HepG2 (cell line): ENCODE results near the gene TMEM14B. TPM values are rescaled to one million over a fixed set of nuclear protein-coding genes. Genes with fewer than 3 reads are reported as not detected.
"Not testable (repeated sequence)": the region's sequence is repeated elsewhere in the genome, so short reads cannot be mapped to it uniquely, and the experiment has no call there.

Experiments used
- ARID2 ChIP-seq: sonication (generic); formaldehyde crosslinking; IDR thresholded peaks from 2 replicates; pipeline ENCODE4 v1.8.1; 2022; ENCODE audit warnings: mild to moderate bottlenecking, missing genetic modification reagents, borderline replicate concordance
- ATF4 ChIP-seq, 2 experiments: fragments of 450-650 bp in 1 of 2; sonication (generic) in 1 of 2; formaldehyde crosslinking; IDR thresholded peaks; 2 replicates each; pipeline versions ENCODE4 v1.5.0 to v1.8.0; 2020 to 2022; ENCODE audit warnings: mild to moderate bottlenecking in 1 of 2, missing genetic modification reagents in 1 of 2
- BRCA1 ChIP-seq: sonication (generic); formaldehyde crosslinking; IDR thresholded peaks from 2 replicates; pipeline ENCODE4 v1.4.0; 2020; ENCODE audit warnings: missing genetic modification reagents
- BRF2 ChIP-seq: sonication (generic); formaldehyde crosslinking; IDR thresholded peaks from 2 replicates; pipeline ENCODE4 v1.8.1; 2022; ENCODE audit warnings: mild to moderate bottlenecking, missing genetic modification reagents
- CENPBD1 ChIP-seq: sonication (generic); formaldehyde crosslinking; IDR thresholded peaks from 2 replicates; pipeline ENCODE4 v1.8.0; 2022; ENCODE audit warnings: missing genetic modification reagents, low read depth, mild to moderate bottlenecking, borderline replicate concordance
- ESRRA ChIP-seq: sonication (generic); formaldehyde crosslinking; IDR thresholded peaks from 2 replicates; pipeline ENCODE4 v1.5.1; 2020; ENCODE audit warnings: mild to moderate bottlenecking, low read depth, missing genetic modification reagents
- FOXA3 ChIP-seq: IDR thresholded peaks from 2 replicates; pipeline ENCODE4 v1.6.1; 2016; ENCODE audit warnings: missing genetic modification reagents, missing compliant biosample characterization
- FOXO1 ChIP-seq: sonication (generic); formaldehyde crosslinking; IDR thresholded peaks from 2 replicates; pipeline ENCODE4 v1.4.0; 2020; ENCODE audit warnings: missing genetic modification reagents
- GABPA ChIP-seq, 2 experiments: IDR thresholded peaks; 2 replicates each; pipeline ENCODE4 v1.6.1; 2011 to 2016; ENCODE audit warnings: low read depth in 2 of 2, low read length in 1 of 2, missing biosample characterization in 1 of 2, missing genetic modification characterization in 1 of 2
- GFI1 ChIP-seq: sonication (generic); formaldehyde crosslinking; IDR thresholded peaks from 2 replicates; pipeline ENCODE4 v1.5.0; 2020; ENCODE audit warnings: missing genetic modification reagents, mild to moderate bottlenecking, borderline replicate concordance
- IRF2 ChIP-seq: IDR thresholded peaks from 2 replicates; pipeline ENCODE4 v1.6.1; 2018; ENCODE audit warnings: missing genetic modification reagents, missing compliant biosample characterization
- KDM4B ChIP-seq: sonication (generic); formaldehyde crosslinking; IDR thresholded peaks from 2 replicates; pipeline ENCODE4 v1.4.0; 2020; ENCODE audit warnings: missing genetic modification reagents
- KLF9 ChIP-seq: IDR thresholded peaks from 2 replicates; pipeline ENCODE4 v1.6.1; 2016; ENCODE audit warnings: low read depth
- PITX1 ChIP-seq: sonication (generic); formaldehyde crosslinking; IDR thresholded peaks from 2 replicates; pipeline ENCODE4 v1.5.1; 2020; ENCODE audit warnings: mild to moderate bottlenecking, missing genetic modification reagents
- REL ChIP-seq: sonication (generic); formaldehyde crosslinking; conservative IDR thresholded peaks from 2 replicates; pipeline ENCODE4 v1.8.0; 2022; ENCODE audit warnings: mild to moderate bottlenecking, missing genetic modification reagents, moderate library complexity
- SALL2 ChIP-seq: sonication (generic); formaldehyde crosslinking; IDR thresholded peaks from 2 replicates; pipeline ENCODE4 v1.8.1; 2023; ENCODE audit warnings: mild to moderate bottlenecking, missing genetic modification reagents, inconsistent platforms
- TARDBP ChIP-seq: sonication (generic); formaldehyde crosslinking; IDR thresholded peaks from 2 replicates; pipeline ENCODE4 v1.8.0; 2022; ENCODE audit warnings: mild to moderate bottlenecking, missing genetic modification reagents
- TOPORS ChIP-seq: sonication (generic); formaldehyde crosslinking; IDR thresholded peaks from 2 replicates; pipeline ENCODE4 v1.8.0; 2023; ENCODE audit warnings: mild to moderate bottlenecking, missing genetic modification reagents
- ZNF264 ChIP-seq: sonication (generic); formaldehyde crosslinking; IDR thresholded peaks from 2 replicates; pipeline ENCODE4 v1.4.0; 2020; ENCODE audit warnings: missing genetic modification reagents
- ZNF576 ChIP-seq: sonication (generic); formaldehyde crosslinking; IDR thresholded peaks from 2 replicates; pipeline ENCODE4 v1.4.0; 2020; ENCODE audit warnings: mild to moderate bottlenecking, missing genetic modification reagents
- ZNF577 ChIP-seq: sonication (generic); formaldehyde crosslinking; IDR thresholded peaks from 2 replicates; pipeline ENCODE4 v1.4.0; 2020; ENCODE audit warnings: mild to moderate bottlenecking, low read depth, missing genetic modification reagents, borderline replicate concordance
- ZNF589 ChIP-seq: sonication (generic); formaldehyde crosslinking; conservative IDR thresholded peaks from 2 replicates; pipeline ENCODE4 v1.8.0; 2022; ENCODE audit warnings: mild to moderate bottlenecking, moderate library complexity, missing genetic modification reagents
- ZNF772 ChIP-seq: sonication (generic); formaldehyde crosslinking; IDR thresholded peaks from 2 replicates; pipeline ENCODE4 v1.5.0; 2020; ENCODE audit warnings: mild to moderate bottlenecking, missing genetic modification reagents
- ZNF777 ChIP-seq: sonication (generic); formaldehyde crosslinking; IDR thresholded peaks from 2 replicates; pipeline ENCODE4 v1.4.0; 2020; ENCODE audit warnings: missing genetic modification reagents
- ZNF780A ChIP-seq: sonication (generic); formaldehyde crosslinking; IDR thresholded peaks from 2 replicates; pipeline ENCODE4 v1.8.0; 2022; ENCODE audit warnings: mild to moderate bottlenecking, missing genetic modification reagents, moderate library complexity
- polyA plus RNA-seq, 8 experiments: library from polyadenylated mRNA; depleted of rRNA in 3 of 8; stranded (reverse) in 7 of 8; unstranded in 1 of 8; fragments of >200 nt; fragmentation: Illumina TruSeq in 4 of 8; extraction: Trizol in 4 of 8; gene quantifications; 2 replicates each; pipeline versions ENCODE4 v1.2.1 to v1.2.3, GENCODE V29; 2011 to 2016; ENCODE audit warnings: low read depth in 4 of 8, missing spikeins in 1 of 8, mixed read lengths in 1 of 8; ENCODE audit not compliant: insufficient read depth in 1 of 8
- total RNA-seq, 5 experiments: library from RNA; depleted of rRNA; stranded (reverse); fragments of >200 nt; fragmentation: Illumina TruSeq; extraction: Trizol; gene quantifications; 2 replicates each; pipeline ENCODE4 v1.2.3, GENCODE V29; 2016; ENCODE audit warnings: low read depth in 1 of 5

The TMEM14B gene
- total and polyA plus RNA-seq, 2 of the 13 experiments (the other 11 are each of a cell fraction or from before 2014, with no cell fraction given), result 133 to 200 TPM

- peak; percentile 24; the same call in 1 of the 2 replicates for TF ChIP-seq ARID2 (CRISPR knock-in tag)
- TF ChIP-seq GABPA (IDR thresholded peaks at IDR 0.05; ENCODE audit: low read depth, low read length), result not testable (repeated sequence)
- TF ChIP-seq GABPA (CRISPR knock-in tag; IDR thresholded peaks at IDR 0.05; ENCODE audit: low read depth), result peak; percentile 49
- 0 out of 2 replicates have a peak, but pooled peaks have one; percentile 22 for TF ChIP-seq ZNF576 (CRISPR knock-in tag)
- peak; percentile 65 for TF ChIP-seq BRCA1 (CRISPR knock-in tag)
- peak; percentile 83 for TF ChIP-seq BRF2 (CRISPR knock-in tag)
- TF ChIP-seq GFI1 (CRISPR knock-in tag), result peak; percentile 56; the same call in 1 of the 2 replicates
- TF ChIP-seq FOXA3 (CRISPR knock-in tag), result peak; percentile 55
- 0 out of 2 replicates have a peak, but pooled peaks have one; percentile 46 for TF ChIP-seq REL (CRISPR knock-in tag)
- peak; percentile 80; the same call in 1 of the 2 replicates for TF ChIP-seq IRF2 (CRISPR knock-in tag)
- TF ChIP-seq ESRRA (CRISPR knock-in tag), result peak; percentile 56; the same call in 1 of the 2 replicates
- peak; percentile 20; the same call in 1 of the 2 replicates for TF ChIP-seq KDM4B (CRISPR knock-in tag)
- TF ChIP-seq TOPORS (CRISPR knock-in tag), result peak; percentile 91
- peak; percentile 19; the same call in 1 of the 2 replicates for TF ChIP-seq PITX1 (CRISPR knock-in tag)
- TF ChIP-seq TARDBP (CRISPR knock-in tag), result peak; percentile 79; the same call in 1 of the 2 replicates
- 0 out of 2 replicates have a peak, but pooled peaks have one; percentile 3 for TF ChIP-seq SALL2
- 0 out of 2 replicates have a peak, but pooled peaks have one; percentile 53 for TF ChIP-seq CENPBD1 (CRISPR knock-in tag)
- peak; percentile 72; the same call in 1 of the 2 replicates for TF ChIP-seq ZNF780A (CRISPR knock-in tag)
- peak; percentile 62 to 64; a peak in 3 of 4 replicates for TF ChIP-seq ATF4 (CRISPR knock-in tag; IDR thresholded peaks at IDR 0.05)
- 0 out of 2 replicates have a peak, but pooled peaks have one; percentile 5 for TF ChIP-seq FOXO1
- peak; percentile 71; the same call in 1 of the 2 replicates for TF ChIP-seq ZNF264 (CRISPR knock-in tag)
- 0 out of 2 replicates have a peak, but pooled peaks have one; percentile 45 for TF ChIP-seq KLF9 (CRISPR knock-in tag)
- TF ChIP-seq ZNF577 (CRISPR knock-in tag), result peak; percentile 84; the same call in 1 of the 2 replicates
- TF ChIP-seq ZNF772, result peak; percentile 46; the same call in 1 of the 2 replicates
- TF ChIP-seq ZNF589 (CRISPR knock-in tag), result peak; percentile 73
- peak; percentile 47; the same call in 1 of the 2 replicates for TF ChIP-seq ZNF777 (CRISPR knock-in tag)
Observed at GRCh38 chr6:10720960-10721849, 26.4 kb upstream of the TMEM14B start (continued).
